ENCODE results near the gene RNF11. TPM values are rescaled to one million over a fixed set of nuclear protein-coding genes. Genes with fewer than 3 reads are reported as not detected.

Gene RNF11
- total and polyA plus RNA-seq, 2 of the 8 experiments (the other 6 are each of a cell fraction or from before 2014, with no cell fraction given), result 49.6 to 54.2 TPM

GRCh38 chr1:51210055-51210454 lies 26.0 kb upstream of the RNF11 start:
- H4K5ac ChIP-seq (ENCODE audit: insufficient read length, low read depth, low read length), result no peak overlapping the region
- no peak overlapping the region for H3K4ac ChIP-seq (replicated peaks; ENCODE audit: insufficient read length, low read depth, low read length)
- TF ChIP-seq RNF2 (IDR thresholded peaks at IDR 0.05; ENCODE audit: borderline replicate concordance, low read depth, low read length, missing control alignments, poor library complexity, severe bottlenecking), result no peak
- no peak for TF ChIP-seq MAFK (IDR thresholded peaks at IDR 0.05; ENCODE audit: low read depth, low read length)
- no peak for TF ChIP-seq EZH2 (IDR thresholded peaks at IDR 0.05; ENCODE audit: low read depth, low read length, severe bottlenecking)
- no peak for TF ChIP-seq SIRT6 (IDR thresholded peaks at IDR 0.05; ENCODE audit: low read length)
- POLR2A ChIA-PET (ENCODE audit: partially characterized antibody), result no interaction called here
- H4K91ac ChIP-seq (replicated peaks; ENCODE audit: insufficient read length, low read length), result no peak overlapping the region
- DNase-seq (ENCODE audit: low read depth in 1 of 2, low spot score in 2 of 2) (no peak), FAIRE-seq (no peak)
- H3K79me1 ChIP-seq (ENCODE audit: low read depth, low read length), result no peaks in the 10 kb centered on the region
- H3K14ac ChIP-seq (ENCODE audit: insufficient read length), result no peak overlapping the region
- H3K27me3 ChIP-seq (replicated peaks in 1 of 4; ENCODE audit: control insufficient read depth in 3 of 4, extremely low read depth in 1 of 4, insufficient read depth in 3 of 4, low read length in 3 of 4), result no peaks in the 10 kb centered on the region
- H3K36me3 ChIP-seq (ENCODE audit: control insufficient read depth in 2 of 4, insufficient read depth in 4 of 4, low read length in 3 of 4), result no peaks in the 10 kb centered on the region
- H4K20me1 ChIP-seq (replicated peaks in 1 of 2; ENCODE audit: control insufficient read depth in 1 of 2, insufficient read depth in 2 of 2, low read length in 2 of 2), result no peaks in the 10 kb centered on the region
- no peak overlapping the region for H2BK12ac ChIP-seq (ENCODE audit: low read depth, low read length)
- no peak overlapping the region for H2BK20ac ChIP-seq (ENCODE audit: low read length)
- H3K4me3 ChIP-seq (ENCODE audit: extremely low read depth in 1 of 4, insufficient read depth in 2 of 4, low read depth in 3 of 4, low read length in 4 of 4), result no peak overlapping the region
- H3K79me2 ChIP-seq (ENCODE audit: control insufficient read depth in 1 of 2, insufficient read depth in 2 of 2, low read length in 2 of 2), result no peaks in the 10 kb centered on the region
- H3K23me2 ChIP-seq (ENCODE audit: low read depth, low read length), result no peaks in the 10 kb centered on the region
- no peak overlapping the region for H2BK15ac ChIP-seq (ENCODE audit: low read length)
- H3K4me1 ChIP-seq (replicated peaks in 1 of 4; ENCODE audit: control insufficient read depth in 3 of 4, insufficient read depth in 4 of 4, low read length in 3 of 4), result no peaks in the 10 kb centered on the region
- H3K18ac ChIP-seq (ENCODE audit: extremely low read depth, low read length), result no peak overlapping the region
- no peak overlapping the region for H2AK5ac ChIP-seq (ENCODE audit: low read depth, low read length)
- no peak overlapping the region for H2AFZ ChIP-seq (ENCODE audit: low read length)
- H2BK5ac ChIP-seq (ENCODE audit: low read depth, low read length), result no peak overlapping the region
- CTCF ChIA-PET (ENCODE audit: partially characterized antibody), result interaction anchor here (0.7 to 2.8 kb wide), 3 partner anchors 11 to 18 kb away, joined by 3 to 13 read pairs (median 8); no protein-coding TSS in a partner anchor
- 77% methylated on average over 3 of the region's 3 CpGs; no CpG with 5 or more reads in 1 of the 2 experiments for WGBS, 2 experiments (ENCODE audit: extremely low coverage in 1 of 2, insufficient coverage in 1 of 2, insufficient read length in 1 of 2, insufficient replicate concordance in 2 of 2, low coverage in 1 of 2, low lambda C conversion rate in 2 of 2, missing lambda C conversion rate in 1 of 2)
- no peak overlapping the region for H4K8ac ChIP-seq (ENCODE audit: extremely low read depth, insufficient read depth, low read length)
- H3K4me2 ChIP-seq (ENCODE audit: insufficient read depth in 1 of 2, low read depth in 2 of 2, low read length in 2 of 2), result no peak overlapping the region
- H3K9me3 ChIP-seq (ENCODE audit: insufficient read depth in 2 of 2, low read depth in 1 of 2, low read length in 1 of 2), result no peaks in the 10 kb centered on the region
- H3K56ac ChIP-seq (replicated peaks; ENCODE audit: insufficient read length, low read depth, low read length), result no peak overlapping the region
- H2BK120ac ChIP-seq (replicated peaks; ENCODE audit: low read depth, low read length), result no peak overlapping the region
- H3K27ac ChIP-seq (ENCODE audit: low read depth, low read length), result no peak overlapping the region
- H3K23ac ChIP-seq (ENCODE audit: insufficient read length), result no peak overlapping the region
- H3K9ac ChIP-seq (replicated peaks in 1 of 4; ENCODE audit: extremely low read depth in 1 of 4, low read depth in 3 of 4, low read length in 3 of 4), result no peak overlapping the region
